Spleen (tissue), 11 donors: ENCODE measurements around the gene SCN1B. TPM values are rescaled to one million over a fixed set of nuclear protein-coding genes. Genes with fewer than 3 reads are reported as not detected.

Experiments
- DNase-seq: peaks from one replicate; pipeline ENCODE4 v3.0.0-alpha.2; 2020
- H3K27ac ChIP-seq, 8 donors: fragments of 200-600 bp; sonication (generic) in 7 of 8; 1 replicate in 4 of 8; 2 replicates in 4 of 8; pipeline versions ENCODE4 v1.5.0 to v1.8.0; 2016 to 2021; ENCODE audit warnings: inconsistent platforms in 4 of 8, mild to moderate bottlenecking in 4 of 8, moderate library complexity in 1 of 8
- H3K27me3 ChIP-seq, 7 donors: fragments of 200-600 bp; sonication (generic) in 6 of 7; replicated peaks in 1 of 7; 1 replicate in 4 of 7; 2 replicates in 3 of 7; pipeline versions ENCODE4 v1.5.0 to v1.8.0; 2016 to 2021; ENCODE audit warnings: inconsistent platforms in 3 of 7, mild to moderate bottlenecking in 1 of 7
- H3K36me3 ChIP-seq, 6 donors: fragments of 200-600 bp; sonication (generic) in 5 of 6; 1 replicate in 4 of 6; 2 replicates in 2 of 6; pipeline versions ENCODE4 v1.5.0 to v1.8.0; 2016 to 2021; ENCODE audit warnings: inconsistent platforms in 2 of 6
- H3K4me1 ChIP-seq, 6 donors: fragments of 200-600 bp; sonication (generic) in 5 of 6; 1 replicate in 3 of 6; 2 replicates in 3 of 6; pipeline versions ENCODE4 v1.5.0 to v1.8.0; 2016 to 2021; ENCODE audit warnings: inconsistent platforms in 3 of 6
- H3K4me3 ChIP-seq, 8 donors: fragments of 200-600 bp; sonication (generic) in 7 of 8; 1 replicate in 4 of 8; 2 replicates in 4 of 8; pipeline versions ENCODE4 v1.5.0 to v1.8.0; 2016 to 2021; ENCODE audit warnings: inconsistent platforms in 4 of 8, mild to moderate bottlenecking in 4 of 8, moderate library complexity in 2 of 8
- H3K9me3 ChIP-seq, 8 donors: fragments of 200-600 bp; sonication (generic) in 7 of 8; 1 replicate in 4 of 8; 2 replicates in 4 of 8; pipeline versions ENCODE4 v1.5.0 to v1.8.0; 2016 to 2021; ENCODE audit warnings: inconsistent platforms in 4 of 8
- POLR2A ChIP-seq, 3 donors: fragments of 450-650 bp; IDR thresholded peaks; one replicate each; pipeline ENCODE4 v1.5.1; 2017; ENCODE audit warnings: antibody characterized with exemption in 3 of 3, mild to moderate bottlenecking in 1 of 3
- POLR2AphosphoS5 ChIP-seq, 3 donors: sonication (generic); formaldehyde crosslinking; IDR thresholded peaks; one replicate each; pipeline ENCODE4 v1.5.1; 2017; ENCODE audit warnings: antibody characterized with exemption in 3 of 3
- WGBS, 5 donors: extraction: QIAGEN DNeasy Blood & Tissue Kit in 3 of 5; methylation state at CpG; one replicate each; pipeline versions ENCODE4 v1.1.5 to v1.1.7; 2013 to 2018; 5-methylcytosine and 5-hydroxymethylcytosine counted together
- intact Hi-C: fragments of 100-400 bp; cut with DNase I; formaldehyde crosslinking; loops from one replicate; pipeline ENCODE4 v1.15.0; 2023; ENCODE audit warnings: low total_unique reads
- polyA plus RNA-seq, 3 donors: library from polyadenylated mRNA; stranded (reverse); fragments of 200-250 nt; gene quantifications; one replicate each; pipeline ENCODE4 v1.2.1, GENCODE V29; 2013
- total RNA-seq, 7 donors: library from RNA; depleted of rRNA in 3 of 7; stranded (reverse); fragments of >200 nt in 3 of 7; fragmentation: NEBNext Ultra II Directional in 4 of 7; extraction: Animal tissue kit (Norgen Biotek cat#: 25700) in 4 of 7; gene quantifications; one replicate each; pipeline versions ENCODE4 v1.1.0 to v1.2.1, GENCODE V29; 2016 to 2021
- TF ChIP-seq, protein P1 (sequence below), 11 experiments: fragments of 200-600 bp in 7 of 11; fragments of 450-650 bp in 4 of 11; sonication (generic) in 4 of 11; IDR thresholded peaks in 8 of 11; conservative IDR thresholded peaks in 3 of 11; 1 replicate in 7 of 11; 2 replicates in 4 of 11; pipeline versions ENCODE4 v1.4.0 to v1.8.0; 2016 to 2021; ENCODE audit warnings: antibody characterized with exemption in 11 of 11, inconsistent platforms in 4 of 11, mild to moderate bottlenecking in 1 of 11
- donor health status: healthy with polysubstance abuse.
- donor health status: DM: no; HTN: no; CAD: no; lungs with moderate emphysema.
- donor health status: DM: no; HTN: no; CAD: no.
- donor health status: Bipolar disorder and iron deficiency.
- donor health status: healthy.
- donor health status: DM: no; HTN: no; CAD: no.
- donor health status: DM: yes; HTN: yes; CAD: no.

Gene SCN1B
- total and polyA plus RNA-seq, 10 donors: 3.7 to 28.1 (median 13.1) TPM

DNA sequence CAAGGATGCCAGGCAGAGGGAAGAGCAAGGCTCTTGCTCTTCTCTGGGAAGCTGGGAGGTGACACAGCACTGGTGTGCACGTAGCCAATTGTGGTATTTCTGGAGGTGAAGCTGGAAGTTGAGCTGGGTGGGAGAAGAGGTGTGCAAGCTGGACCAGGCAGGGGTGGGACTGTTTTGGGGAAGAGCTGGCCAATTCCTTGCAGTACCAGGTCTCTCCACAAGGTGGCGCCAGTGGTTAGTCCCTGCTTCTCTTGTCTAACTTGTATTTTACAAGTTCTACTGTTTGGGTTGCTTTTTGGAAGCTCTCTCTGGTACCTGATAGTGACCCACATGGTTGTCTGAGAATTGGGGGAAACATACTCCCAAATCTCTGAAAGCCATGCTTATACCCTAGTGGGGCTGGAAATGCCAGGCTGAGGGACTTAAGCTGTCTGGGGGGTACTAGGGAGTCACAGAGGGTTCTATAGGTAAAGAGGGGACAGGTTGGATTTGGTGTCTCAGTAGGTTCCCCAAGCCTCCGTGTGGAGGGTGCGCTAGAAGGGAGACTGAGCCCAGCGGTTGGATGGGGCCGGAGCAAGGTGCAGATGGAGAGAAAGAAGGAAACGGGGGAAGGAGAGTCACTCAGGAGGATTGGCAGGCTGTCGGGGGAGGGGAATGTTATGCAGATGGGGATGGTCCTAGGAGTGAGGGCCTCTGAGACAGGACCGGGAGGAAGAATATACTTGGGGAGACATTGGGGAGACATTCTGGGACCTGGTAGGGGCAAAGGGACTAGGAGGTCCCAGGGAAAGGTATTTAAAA lies 14.2 kb downstream of the SCN1B start:
- Histone ChIP-seq H3K9me3 (no peaks in the 10 kb centered on the region), H3K27ac (no peak overlapping the region), H3K4me3 (no peak overlapping the region), H3K36me3 (no peaks in the 10 kb centered on the region), H3K27me3 (peaks cover 0 to 23% (median 0%) of the 10 kb centered on the region in 7 donors), H3K4me1 (peaks cover 31 to 71% (median 53%) of the 10 kb centered on the region in 6 donors)
- no peak for DNase-seq
- TF ChIP-seq POLR2A (IDR thresholded peaks at IDR 0.05) (no peak), POLR2AphosphoS5 (IDR thresholded peaks at IDR 0.05) (no peak)
- TF ChIP-seq, protein P1, sequence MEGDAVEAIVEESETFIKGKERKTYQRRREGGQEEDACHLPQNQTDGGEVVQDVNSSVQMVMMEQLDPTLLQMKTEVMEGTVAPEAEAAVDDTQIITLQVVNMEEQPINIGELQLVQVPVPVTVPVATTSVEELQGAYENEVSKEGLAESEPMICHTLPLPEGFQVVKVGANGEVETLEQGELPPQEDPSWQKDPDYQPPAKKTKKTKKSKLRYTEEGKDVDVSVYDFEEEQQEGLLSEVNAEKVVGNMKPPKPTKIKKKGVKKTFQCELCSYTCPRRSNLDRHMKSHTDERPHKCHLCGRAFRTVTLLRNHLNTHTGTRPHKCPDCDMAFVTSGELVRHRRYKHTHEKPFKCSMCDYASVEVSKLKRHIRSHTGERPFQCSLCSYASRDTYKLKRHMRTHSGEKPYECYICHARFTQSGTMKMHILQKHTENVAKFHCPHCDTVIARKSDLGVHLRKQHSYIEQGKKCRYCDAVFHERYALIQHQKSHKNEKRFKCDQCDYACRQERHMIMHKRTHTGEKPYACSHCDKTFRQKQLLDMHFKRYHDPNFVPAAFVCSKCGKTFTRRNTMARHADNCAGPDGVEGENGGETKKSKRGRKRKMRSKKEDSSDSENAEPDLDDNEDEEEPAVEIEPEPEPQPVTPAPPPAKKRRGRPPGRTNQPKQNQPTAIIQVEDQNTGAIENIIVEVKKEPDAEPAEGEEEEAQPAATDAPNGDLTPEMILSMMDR (IDR thresholded peaks at IDR 0.05 in 8 of 11, conservative IDR thresholded peaks at IDR 0.05 in 3 of 11): peak; percentile 84 to 97 (median 92)
- WGBS, 5 donors: 52 to 63% (median 55%) methylated on average over 9 of the region's 9 CpGs
- intact Hi-C loops: no loop called here

DNA sequence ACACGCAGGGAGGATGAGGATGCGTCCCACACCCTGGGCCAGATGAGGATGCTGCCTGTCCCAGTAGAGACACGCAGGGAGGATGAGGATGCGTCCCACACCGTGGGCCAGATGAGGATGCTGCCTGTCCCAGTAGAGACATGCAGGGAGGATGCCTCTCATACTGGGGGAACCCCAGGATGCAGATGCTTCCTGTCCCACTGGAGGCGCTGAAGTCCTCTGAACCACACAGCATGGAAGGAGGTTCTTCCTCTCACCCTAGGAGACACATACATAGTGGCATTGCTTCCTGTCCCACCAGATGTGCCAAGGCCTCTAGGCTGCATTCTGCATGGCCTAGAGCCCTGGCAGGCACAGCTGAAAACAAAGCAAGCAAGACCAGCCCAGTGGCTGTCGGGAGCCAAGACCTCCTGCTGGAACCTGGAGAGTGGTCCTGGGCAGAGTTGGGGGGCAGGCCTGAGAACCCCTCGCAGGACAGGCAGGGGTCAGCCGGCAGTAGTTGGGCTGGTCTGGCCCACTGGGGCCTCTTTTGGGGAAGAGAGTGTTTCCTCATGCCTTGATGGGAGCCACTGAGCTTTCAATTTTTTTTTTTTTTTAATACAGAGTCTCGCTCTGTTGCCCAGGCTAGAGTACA lies 15.5 kb downstream of the SCN1B start:
- WGBS, 5 donors: 12 to 38% (median 17%) methylated on average over 5 to 10 of the region's 10 CpGs
- Histone ChIP-seq H3K9me3 (no peaks in the 10 kb centered on the region), H3K4me1 (peaks cover 18 to 58% (median 40%) of the 10 kb centered on the region in 6 donors), H3K4me3 (no peak overlapping the region), H3K36me3 (no peaks in the 10 kb centered on the region), H3K27ac (peak overlapping the region in 5 of 8 donors; percentile 14 to 58 (median 28)), H3K27me3 (peaks cover 0 to 10% (median 0%) of the 10 kb centered on the region in 7 donors)
- DNase-seq: no peak
- intact Hi-C loops: no loop called here
- TF ChIP-seq POLR2A (IDR thresholded peaks at IDR 0.05) (no peak), POLR2AphosphoS5 (IDR thresholded peaks at IDR 0.05) (peak; percentile 40 to 90 (median 76))
- TF ChIP-seq, protein P1 (IDR thresholded peaks at IDR 0.05 in 8 of 11, conservative IDR thresholded peaks at IDR 0.05 in 3 of 11): peak in 9 of 11 experiments; percentile 4 to 57 (median 40)

DNA sequence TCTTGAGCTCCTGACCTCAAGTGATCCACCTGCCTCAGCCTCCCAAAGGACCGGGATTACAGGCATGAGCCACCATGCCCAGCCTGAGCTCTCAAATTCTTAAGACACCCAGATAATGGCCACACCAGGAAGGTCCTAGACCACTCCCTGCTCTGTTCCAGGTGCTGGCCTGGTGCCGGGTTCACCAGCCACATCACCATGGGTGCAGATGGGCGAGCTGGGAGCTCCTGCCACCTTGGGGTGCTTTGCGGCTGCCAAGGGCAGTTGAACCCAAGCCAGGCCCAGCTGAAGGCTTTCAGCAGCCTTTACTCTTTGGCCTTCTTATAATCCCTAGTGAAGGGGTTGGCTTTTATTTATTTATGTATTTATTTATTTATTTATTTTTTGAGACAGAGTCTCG lies 16.2 kb downstream of the SCN1B start:
- Histone ChIP-seq H3K4me1 (peaks cover 11 to 52% (median 33%) of the 10 kb centered on the region in 6 donors), H3K27ac (no peak overlapping the region), H3K27me3 (peaks cover 0 to 3% (median 0%) of the 10 kb centered on the region in 7 donors), H3K9me3 (no peaks in the 10 kb centered on the region), H3K36me3 (no peaks in the 10 kb centered on the region), H3K4me3 (no peak overlapping the region)
- intact Hi-C loops: no loop called here
- WGBS, 5 donors: 88 to 95% (median 94%) methylated on average over 4 to 5 of the region's 5 CpGs
- no peak for DNase-seq
- TF ChIP-seq POLR2A (IDR thresholded peaks at IDR 0.05): no peak

DNA sequence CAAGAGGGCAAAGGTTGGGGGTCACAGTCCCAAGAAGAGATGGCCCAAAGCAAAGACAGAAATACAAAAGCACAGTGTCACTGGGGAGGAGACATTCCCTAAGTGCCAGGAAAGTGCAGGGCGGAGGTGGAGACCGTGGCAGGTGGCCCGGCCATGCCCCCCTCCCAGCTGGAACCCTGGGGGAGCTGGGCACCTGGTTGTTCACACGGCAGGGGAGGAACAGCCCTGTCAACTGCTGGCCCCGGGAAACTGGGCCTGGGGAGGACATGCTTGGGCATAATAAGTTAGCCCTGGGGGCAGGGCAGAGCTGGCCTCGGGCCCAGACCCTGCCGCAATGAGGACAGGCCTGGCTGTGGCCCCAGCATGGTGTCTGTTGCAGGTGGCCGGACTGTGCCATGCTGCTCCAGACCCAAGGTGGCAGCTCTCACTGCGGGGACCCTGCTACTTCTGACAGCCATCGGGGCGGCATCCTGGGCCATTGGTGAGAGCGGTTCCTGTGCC lies 18.7 kb downstream of the SCN1B start:
- DNase-seq: no peak
- whole genome bisulfite sequencing, 5 donors: 60 to 83% (median 75%) methylated on average over 8 to 12 of the region's 12 CpGs

More for the DNA sequence above, 18.7 kb downstream of the SCN1B start:
- H3K4me1 ChIP-seq: peaks cover 5 to 28% (median 21%) of the 10 kb centered on the region in 6 donors
- H3K27ac ChIP-seq: no peak overlapping the region
- H3K4me3 ChIP-seq: no peak overlapping the region
- intact Hi-C loops: no loop called here
- H3K36me3 ChIP-seq: no peaks in the 10 kb centered on the region
- no peaks in the 10 kb centered on the region for H3K27me3 ChIP-seq
- no peaks in the 10 kb centered on the region for H3K9me3 ChIP-seq
- TF ChIP-seq POLR2AphosphoS5 (IDR thresholded peaks at IDR 0.05) (no peak), POLR2A (IDR thresholded peaks at IDR 0.05) (no peak)
- TF ChIP-seq, protein P1 (IDR thresholded peaks at IDR 0.05 in 8 of 11, conservative IDR thresholded peaks at IDR 0.05 in 3 of 11): no peak
